KOPT-K1 (cell line): Measurements from ENCODE around the gene VPS37C.

Experiments
- H3K27ac ChIP-seq: fragments of 200-600 bp; sonication (generic); 2 replicates; pipeline ENCODE4 v1.5.1; 2016; ENCODE audit warnings: antibody characterized with exemption, mild to moderate bottlenecking, low read depth, low read length; ENCODE audit not compliant: poor library complexity, severe bottlenecking
- H3K36me3 ChIP-seq: fragments of 200-600 bp; sonication (generic); 2 replicates; pipeline ENCODE4 v1.5.1; 2017; ENCODE audit warnings: antibody characterized with exemption, mild to moderate bottlenecking, low read length, moderate library complexity; ENCODE audit not compliant: insufficient read depth
- H3K9me3 ChIP-seq: fragments of 200-600 bp; sonication (generic); 2 replicates; pipeline ENCODE4 v1.5.1; 2017; ENCODE audit warnings: antibody characterized with exemption, low read length, mild to moderate bottlenecking; ENCODE audit not compliant: insufficient read depth, poor library complexity, severe bottlenecking

Gene VPS37C

GRCh38 chr11:61080986-61081590 is 80.1 kb downstream of the VPS37C start:
- Histone ChIP-seq H3K9me3 (no peaks in the 10 kb centered on the region), H3K36me3 (no peaks in the 10 kb centered on the region), H3K27ac (no peak overlapping the region)

- Histone ChIP-seq H3K36me3 (no peaks in the 10 kb centered on the region), H3K27ac (no peak overlapping the region), H3K9me3 (no peaks in the 10 kb centered on the region)
Observed at GRCh38 chr11:61080526-61080925, 80.7 kb downstream of the VPS37C start.
